SU-DHL-6 (cell line): ENCODE results near the gene S100PBP.

Experiments
- H2AFZ ChIP-seq: fragments of 200-600 bp; sonication (generic); 2 replicates; pipeline ENCODE4 v1.6.1; 2014; ENCODE audit warnings: low read depth, mild to moderate bottlenecking, moderate library complexity, mixed read lengths, antibody characterized with exemption, low read length; ENCODE audit not compliant: severe bottlenecking
- H3F3A ChIP-seq: fragments of 200-600 bp; shearing (Covaris generic); 2 replicates; pipeline ENCODE4 v1.6.0; 2016; ENCODE audit warnings: antibody characterized with exemption, mild to moderate bottlenecking; ENCODE audit not compliant: insufficient read depth
- H3K27ac ChIP-seq: fragments of 200-600 bp; sonication (generic); 2 replicates; pipeline ENCODE4 v1.5.1; 2016; ENCODE audit warnings: low read depth, mild to moderate bottlenecking, low read length, moderate library complexity, mixed read lengths
- H3K27me3 ChIP-seq: fragments of 200-600 bp; sonication (generic), shearing (Covaris generic); 2 replicates; pipeline ENCODE4 v1.6.0; 2014; ENCODE audit warnings: mild to moderate bottlenecking, low read length
- H3K36me3 ChIP-seq: fragments of 200-600 bp; sonication (generic); 2 replicates; pipeline ENCODE4 v1.6.1; 2014; ENCODE audit warnings: mild to moderate bottlenecking, low read length, mixed read lengths
- H3K4me2 ChIP-seq: fragments of 300-600, 200-600 bp; shearing (Covaris generic), sonication (generic); 2 replicates; pipeline ENCODE4 v1.6.0; 2014; ENCODE audit warnings: low read length, low read depth, mild to moderate bottlenecking; ENCODE audit not compliant: poor library complexity, severe bottlenecking
- H3K4me3 ChIP-seq: fragments of 200-600 bp; sonication (generic); 2 replicates; pipeline ENCODE4 v1.5.1; 2014; ENCODE audit warnings: antibody characterized with exemption, low read length, mild to moderate bottlenecking, mixed read lengths; ENCODE audit not compliant: insufficient read depth, poor library complexity, severe bottlenecking
- H3K79me2 ChIP-seq: fragments of 200-600 bp; sonication (generic); 2 replicates; pipeline ENCODE4 v1.6.1; 2014; ENCODE audit warnings: mild to moderate bottlenecking, low read length, moderate library complexity; ENCODE audit not compliant: insufficient read depth
- H3K9ac ChIP-seq: fragments of 200-600 bp; sonication (generic); 2 replicates; pipeline ENCODE4 v1.7.0; 2014; ENCODE audit warnings: mild to moderate bottlenecking, low read length
- H3K9me2 ChIP-seq: fragments of 200-600 bp; sonication (generic); replicated peaks from 2 replicates; pipeline ENCODE4 v1.6.1; 2014; ENCODE audit warnings: low read length; ENCODE audit not compliant: insufficient read depth
- H3K9me3 ChIP-seq: fragments of 200-600 bp; sonication (generic); 2 replicates; pipeline ENCODE4 v1.6.1; 2014; ENCODE audit warnings: low read length, mixed read lengths; ENCODE audit not compliant: insufficient read depth
- H4K20me1 ChIP-seq: fragments of 200-600 bp; sonication (generic); 2 replicates; pipeline ENCODE4 v1.6.1; 2014; ENCODE audit warnings: low read depth, mild to moderate bottlenecking, antibody characterized with exemption, low read length, moderate library complexity, mixed read lengths
- EZH2phosphoT487 ChIP-seq: fragments of 200-600 bp; sonication (generic), shearing (Covaris generic); conservative IDR thresholded peaks from 2 replicates; pipeline ENCODE4 v1.6.1; 2018; ENCODE audit warnings: mild to moderate bottlenecking, antibody characterized with exemption, low read length, moderate library complexity, mixed read lengths
- TF ChIP-seq, protein P1 (sequence below): fragments of 200-600 bp; sonication (generic); IDR thresholded peaks from one replicate; pipeline ENCODE4 v1.5.1; 2017; ENCODE audit warnings: antibody characterized with exemption, mild to moderate bottlenecking, low read length, moderate library complexity; ENCODE audit not compliant: insufficient read depth, poor library complexity, severe bottlenecking

The S100PBP gene

DNA sequence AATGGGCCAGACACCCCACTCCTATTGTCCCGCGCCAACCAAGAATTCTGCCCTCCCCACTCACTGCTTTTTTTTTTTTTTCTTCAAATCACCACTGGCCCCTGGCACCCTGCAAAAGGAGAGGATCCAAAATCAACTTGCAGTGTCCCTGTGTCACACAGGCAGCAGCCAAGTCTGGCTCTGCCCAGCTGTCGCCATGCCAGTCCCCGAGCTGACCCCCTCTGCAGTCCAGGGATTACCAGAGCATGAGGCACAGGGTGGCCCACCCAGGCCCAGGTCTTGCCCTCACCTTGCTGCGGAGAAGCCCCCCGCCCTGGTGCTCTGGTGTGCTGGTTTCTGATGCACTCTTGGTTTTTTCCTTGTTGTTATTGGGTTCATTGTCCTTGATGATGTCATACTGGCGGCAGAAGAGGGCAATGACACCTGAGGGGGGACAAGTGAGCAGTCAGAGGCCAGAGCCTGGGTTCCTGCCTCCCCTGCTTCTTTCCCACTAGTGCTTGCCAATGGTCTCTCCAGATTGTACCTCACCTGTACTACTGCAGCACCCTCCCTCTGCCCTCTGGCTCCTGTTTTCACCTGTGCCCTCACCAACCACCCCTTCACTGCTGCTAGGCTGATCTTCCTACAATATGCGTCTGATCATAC, 47.0 kb downstream of the S100PBP start:
- no peak overlapping the region for H3K27ac ChIP-seq
- H3F3A ChIP-seq: no peaks in the 10 kb centered on the region
- H3K9me3 ChIP-seq: no peaks in the 10 kb centered on the region
- H2AFZ ChIP-seq: no peak overlapping the region
- H3K27me3 ChIP-seq: no peaks in the 10 kb centered on the region
- H3K36me3 ChIP-seq: no peaks in the 10 kb centered on the region
- no peak overlapping the region for H3K9ac ChIP-seq
- no peak overlapping the region for H3K4me2 ChIP-seq
- H3K79me2 ChIP-seq: no peaks in the 10 kb centered on the region
- no peaks in the 10 kb centered on the region for H3K9me2 ChIP-seq
- H3K4me3 ChIP-seq: no peak overlapping the region
- no peak for TF ChIP-seq EZH2phosphoT487
- TF ChIP-seq, protein P1, sequence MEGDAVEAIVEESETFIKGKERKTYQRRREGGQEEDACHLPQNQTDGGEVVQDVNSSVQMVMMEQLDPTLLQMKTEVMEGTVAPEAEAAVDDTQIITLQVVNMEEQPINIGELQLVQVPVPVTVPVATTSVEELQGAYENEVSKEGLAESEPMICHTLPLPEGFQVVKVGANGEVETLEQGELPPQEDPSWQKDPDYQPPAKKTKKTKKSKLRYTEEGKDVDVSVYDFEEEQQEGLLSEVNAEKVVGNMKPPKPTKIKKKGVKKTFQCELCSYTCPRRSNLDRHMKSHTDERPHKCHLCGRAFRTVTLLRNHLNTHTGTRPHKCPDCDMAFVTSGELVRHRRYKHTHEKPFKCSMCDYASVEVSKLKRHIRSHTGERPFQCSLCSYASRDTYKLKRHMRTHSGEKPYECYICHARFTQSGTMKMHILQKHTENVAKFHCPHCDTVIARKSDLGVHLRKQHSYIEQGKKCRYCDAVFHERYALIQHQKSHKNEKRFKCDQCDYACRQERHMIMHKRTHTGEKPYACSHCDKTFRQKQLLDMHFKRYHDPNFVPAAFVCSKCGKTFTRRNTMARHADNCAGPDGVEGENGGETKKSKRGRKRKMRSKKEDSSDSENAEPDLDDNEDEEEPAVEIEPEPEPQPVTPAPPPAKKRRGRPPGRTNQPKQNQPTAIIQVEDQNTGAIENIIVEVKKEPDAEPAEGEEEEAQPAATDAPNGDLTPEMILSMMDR: no peak
- H4K20me1 ChIP-seq: no peaks in the 10 kb centered on the region

DNA sequence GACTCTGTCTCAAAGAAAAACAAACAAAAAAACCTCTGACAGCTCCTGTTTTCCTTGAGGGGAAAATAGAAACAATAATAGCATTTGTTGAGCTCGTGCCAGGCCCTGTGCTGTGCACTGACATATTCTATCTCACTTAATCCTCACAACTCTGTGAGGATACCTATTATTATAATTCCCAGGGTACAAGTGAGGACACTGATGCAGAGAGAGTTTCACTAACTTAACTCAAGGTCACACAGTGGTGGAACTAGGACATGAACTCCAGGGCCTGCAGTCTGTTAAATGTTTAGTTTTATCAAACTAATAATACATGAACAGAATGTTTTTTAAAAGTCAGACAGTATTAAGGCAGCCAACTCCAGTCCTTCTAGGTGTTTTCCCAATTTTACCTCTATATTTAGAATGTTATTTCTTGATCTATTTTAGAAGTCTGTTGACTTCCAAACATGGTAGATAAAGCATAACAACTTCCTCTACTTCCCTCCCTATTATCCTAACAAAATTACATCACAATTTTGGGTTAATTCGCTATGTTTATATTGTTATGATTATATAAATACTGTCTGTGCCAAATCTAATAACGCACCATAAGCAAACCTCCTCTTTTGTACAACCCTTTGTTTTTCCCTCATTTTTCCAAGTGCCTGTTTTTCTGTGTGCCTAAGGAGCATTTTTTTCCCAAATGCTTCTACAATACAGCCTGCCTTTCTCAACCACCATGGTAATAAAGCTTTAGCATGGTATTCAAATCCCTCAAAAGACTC, 48.4 kb downstream of the S100PBP start:
- H2AFZ ChIP-seq: no peak overlapping the region
- H3K9me2 ChIP-seq: no peaks in the 10 kb centered on the region
- H3K36me3 ChIP-seq: no peaks in the 10 kb centered on the region

DNA sequence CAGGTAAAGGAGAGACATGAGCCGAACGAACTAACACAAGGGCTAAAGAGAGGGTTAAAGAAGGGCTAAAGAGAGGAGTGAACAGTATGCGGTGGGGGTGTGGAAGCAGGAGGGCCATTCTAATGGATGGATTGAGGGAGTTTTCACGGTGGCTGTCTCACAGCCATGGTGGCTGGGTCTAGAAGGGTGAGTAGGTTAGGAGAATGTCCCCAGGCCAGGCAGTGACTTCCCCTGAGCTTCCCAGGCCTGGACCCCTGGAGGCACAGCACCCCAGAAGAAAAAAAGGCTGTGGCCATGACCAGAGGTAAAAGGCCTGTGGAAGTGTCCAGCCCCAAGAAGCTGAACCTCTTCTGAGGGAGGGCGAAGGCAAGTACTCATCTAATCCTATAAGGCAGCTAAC, 49.7 kb downstream of the S100PBP start:
- H2AFZ ChIP-seq: no peak overlapping the region
- H3K9me2 ChIP-seq: no peaks in the 10 kb centered on the region
- no peak overlapping the region for H3K4me2 ChIP-seq
- H3F3A ChIP-seq: no peaks in the 10 kb centered on the region
- H3K27ac ChIP-seq: no peak overlapping the region
- no peaks in the 10 kb centered on the region for H3K27me3 ChIP-seq
- H3K4me3 ChIP-seq: no peak overlapping the region
- no peak overlapping the region for H3K9ac ChIP-seq
- H3K9me3 ChIP-seq: no peaks in the 10 kb centered on the region
- no peaks in the 10 kb centered on the region for H4K20me1 ChIP-seq
- H3K36me3 ChIP-seq: no peaks in the 10 kb centered on the region
- H3K79me2 ChIP-seq: no peaks in the 10 kb centered on the region
- TF ChIP-seq, protein P1: no peak
- no peak for TF ChIP-seq EZH2phosphoT487

More for the DNA sequence above, 48.4 kb downstream of the S100PBP start:
- no peaks in the 10 kb centered on the region for H4K20me1 ChIP-seq
- H3K79me2 ChIP-seq: no peaks in the 10 kb centered on the region
- H3K9ac ChIP-seq: no peak overlapping the region
- no peaks in the 10 kb centered on the region for H3K27me3 ChIP-seq
- H3K4me2 ChIP-seq: no peak overlapping the region
- TF ChIP-seq EZH2phosphoT487: no peak
- TF ChIP-seq, protein P1: no peak
- H3K9me3 ChIP-seq: no peaks in the 10 kb centered on the region
- H3K4me3 ChIP-seq: no peak overlapping the region
- H3K27ac ChIP-seq: no peak overlapping the region
- no peaks in the 10 kb centered on the region for H3F3A ChIP-seq
